T1000 (cell line): ENCODE results near the gene ZGRF1.
"Not testable (repeated sequence)": the region's sequence is repeated elsewhere in the genome, so short reads cannot be mapped to it uniquely, and the experiment has no call there.

Source experiments
- DNase-seq: peaks from one replicate; lab custom pipeline; 2025; ENCODE audit warnings: mixed read lengths; lab: John Stamatoyannopoulos, UW

The ZGRF1 gene

DNA sequence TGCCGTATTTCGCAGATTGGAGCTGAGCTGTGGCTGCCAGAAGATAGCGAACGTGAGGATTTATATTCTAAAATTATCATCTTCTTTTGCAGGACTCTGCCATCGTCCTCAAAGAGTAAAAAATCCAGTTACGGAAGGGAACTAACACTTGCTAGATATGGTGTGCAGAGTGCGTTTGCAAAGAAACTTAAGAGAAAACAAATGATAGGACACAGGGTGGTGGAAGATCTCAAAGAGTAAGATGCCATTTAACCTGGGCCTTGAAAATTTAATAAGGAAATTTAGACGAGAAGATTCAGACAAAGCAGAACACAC, 800 bp upstream of the ZGRF1 start:
- DNase-seq, result no peak

DNA sequence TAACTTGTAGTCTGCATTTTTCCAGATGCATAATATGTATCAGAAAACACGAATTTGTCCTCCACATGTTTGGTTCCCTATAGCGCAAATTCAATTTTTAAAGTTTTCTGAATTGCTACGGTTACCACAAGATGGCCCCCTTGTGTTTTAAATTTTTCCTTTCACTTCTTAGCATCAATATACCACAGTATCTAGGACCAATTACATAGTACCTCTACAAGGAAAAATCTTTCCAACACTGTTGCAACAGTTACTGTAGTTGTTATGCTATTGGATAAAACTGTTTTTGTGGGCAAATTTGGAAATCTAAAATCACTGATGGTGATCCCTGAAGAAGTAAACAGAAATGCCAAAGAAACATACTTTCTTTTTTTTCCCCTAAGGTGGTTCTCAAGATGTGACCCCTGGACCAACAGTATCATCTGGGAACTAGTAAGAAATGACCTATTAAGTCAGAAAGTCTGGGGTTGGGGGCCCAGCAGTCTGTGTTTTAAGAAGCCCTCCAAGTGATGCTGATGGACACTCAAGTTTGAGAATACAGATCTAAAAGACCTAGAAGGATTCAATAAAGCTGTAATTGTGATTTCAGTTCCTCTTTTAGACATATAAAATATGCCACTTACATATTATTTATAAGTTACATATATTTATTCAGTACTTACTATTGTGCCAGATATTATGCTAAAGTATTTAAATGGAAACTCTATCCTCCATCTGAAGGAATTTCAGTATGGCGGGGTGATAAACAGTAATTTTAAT, 3.1 kb downstream of the ZGRF1 start:
- no peak for DNase-seq

DNA sequence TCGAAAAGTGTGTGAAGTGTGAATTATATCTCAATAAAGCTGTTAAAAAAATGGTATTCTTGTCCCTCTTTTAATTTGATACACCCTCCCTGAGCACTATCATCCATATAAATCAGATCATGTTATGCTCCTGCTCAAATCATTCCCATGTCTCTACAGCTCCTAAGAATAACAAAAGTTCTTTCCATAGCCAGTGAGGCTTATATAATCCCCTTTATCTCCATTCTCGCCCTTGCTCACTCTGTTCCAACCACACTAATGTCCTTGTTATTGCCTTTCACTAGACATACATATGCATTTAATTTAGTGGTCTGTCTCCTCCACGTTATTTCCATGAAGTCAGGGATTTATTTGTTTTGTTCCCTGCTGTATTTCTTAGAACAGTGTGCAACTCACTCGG, 10.5 kb downstream of the ZGRF1 start:
- DNase-seq, result no peak

DNA sequence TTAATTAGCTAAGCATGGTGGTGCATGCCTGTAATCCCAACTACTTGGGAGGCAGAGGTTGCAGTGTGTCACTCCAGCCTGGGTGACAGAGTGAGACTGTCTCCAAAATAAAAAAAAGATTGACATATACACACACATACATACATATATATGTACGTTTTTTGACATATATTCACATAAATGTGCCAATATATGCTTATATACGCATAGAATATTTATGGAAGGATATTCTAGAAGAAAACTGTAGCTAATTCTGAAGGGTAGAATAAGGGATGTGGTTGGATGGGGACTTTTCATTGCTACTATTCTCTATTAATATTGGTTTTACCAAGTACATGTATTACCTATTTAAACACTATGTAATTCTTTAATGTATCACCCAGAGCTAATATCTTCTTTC, 19.7 kb downstream of the ZGRF1 start:
- no peak for DNase-seq

DNA sequence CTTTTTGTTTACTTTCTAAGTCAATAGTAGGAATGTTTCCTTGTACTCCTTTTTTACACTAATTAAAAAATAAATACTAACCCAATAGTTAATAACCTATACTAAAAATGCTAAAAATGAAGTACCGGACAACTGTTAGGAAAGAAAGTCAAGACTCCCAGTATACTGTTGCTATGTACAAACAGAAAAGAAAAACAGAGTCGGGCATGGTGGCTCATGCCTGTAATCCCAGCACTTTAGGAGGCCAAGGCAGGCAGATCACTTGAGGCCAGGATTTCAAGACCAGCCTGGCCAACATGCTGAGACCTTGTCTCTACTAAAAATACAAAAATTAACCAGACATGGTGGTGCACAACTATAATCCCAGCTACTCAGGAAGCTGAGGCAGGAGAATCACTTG, 23.9 kb downstream of the ZGRF1 start:
- DNase-seq, result not testable (repeated sequence)

DNA sequence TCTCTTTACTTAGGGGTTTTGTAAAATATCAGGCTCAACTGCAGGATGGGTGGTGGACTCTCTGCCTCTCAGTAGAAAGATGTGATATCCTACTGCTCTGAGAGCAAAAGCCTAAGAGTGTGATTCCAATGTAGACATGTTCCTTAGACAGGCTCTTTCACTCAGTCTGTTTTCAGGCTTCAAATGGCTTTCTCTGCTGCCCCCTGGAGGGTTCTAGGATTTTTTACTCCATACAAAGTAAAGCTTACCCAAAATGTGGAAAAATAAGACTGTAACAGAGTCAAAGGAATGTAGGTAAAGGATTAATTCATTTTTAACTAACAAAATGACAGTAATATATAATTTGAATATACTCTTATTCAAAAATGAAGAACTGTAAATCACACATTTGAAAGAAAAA, 32.1 kb downstream of the ZGRF1 start:
- DNase-seq, result no peak

DNA sequence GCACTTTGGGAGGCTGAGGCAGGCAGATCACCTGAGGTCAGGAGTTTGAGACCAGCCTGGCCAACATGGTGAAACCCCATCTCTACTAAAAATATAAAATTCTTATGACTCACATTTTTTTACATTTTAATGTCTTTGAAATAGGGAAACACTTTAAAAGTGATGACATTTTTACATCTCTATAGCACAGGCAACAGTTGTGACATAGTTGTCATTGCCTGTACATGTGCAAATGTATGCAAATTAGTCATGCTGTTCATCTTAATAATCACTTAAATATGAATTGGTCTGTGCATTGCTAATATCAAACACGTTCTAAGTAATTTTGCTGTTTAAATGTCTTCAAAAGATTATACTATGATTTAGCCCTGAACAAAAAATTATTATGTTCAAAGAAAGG, 41.7 kb downstream of the ZGRF1 start:
- DNase-seq, result no peak

DNA sequence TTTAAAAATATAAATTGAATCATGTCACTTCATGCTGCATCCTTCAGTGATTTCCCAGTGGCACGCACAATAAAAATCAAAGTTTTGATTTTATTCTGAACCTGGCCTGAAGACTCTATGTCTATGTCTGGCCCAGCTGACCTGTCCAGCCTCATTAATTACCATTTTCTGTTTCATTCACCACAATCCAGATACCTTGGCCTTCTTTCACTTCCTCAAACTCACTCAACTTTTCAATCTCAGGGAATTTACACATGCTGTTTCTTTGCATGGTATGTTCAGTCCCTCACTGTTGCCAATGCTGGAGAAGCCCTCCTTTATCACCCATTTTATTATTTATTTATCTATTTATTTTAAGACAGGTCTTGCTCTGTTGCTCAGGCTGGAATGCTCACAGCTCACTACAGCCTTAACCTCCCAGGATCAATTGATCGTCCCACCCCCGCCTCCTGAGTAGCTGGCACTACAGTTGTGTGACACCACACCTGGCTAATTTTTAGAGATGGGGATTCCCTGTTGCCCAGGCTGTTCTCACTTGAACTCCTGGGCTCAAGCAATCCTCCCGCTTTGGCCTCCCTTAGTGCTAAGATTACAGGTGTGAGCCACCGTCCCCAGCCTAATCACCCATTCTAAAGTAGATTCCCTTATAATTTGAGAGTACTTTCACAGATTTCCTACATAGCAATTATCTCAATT, 43.1 kb downstream of the ZGRF1 start:
- DNase-seq, result no peak

DNA sequence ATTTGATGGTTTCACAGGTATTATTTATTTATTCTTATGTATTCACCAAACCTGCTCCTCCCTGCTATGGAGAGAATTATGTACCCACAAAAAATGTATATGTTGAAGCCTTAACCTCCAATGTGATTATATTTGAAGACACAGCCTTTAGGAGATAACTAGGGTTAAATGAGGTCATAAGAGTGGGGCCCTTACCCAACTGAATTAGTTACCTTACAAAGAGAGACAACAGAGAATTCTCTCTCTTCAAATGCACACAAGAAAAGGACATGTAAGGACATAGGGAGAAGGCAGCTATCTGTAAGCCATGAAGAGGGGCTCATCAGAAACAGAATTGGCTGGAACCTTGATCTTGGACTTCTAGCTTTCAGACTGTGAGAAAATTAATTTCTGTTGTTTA, 44.0 kb downstream of the ZGRF1 start:
- no peak for DNase-seq

DNA sequence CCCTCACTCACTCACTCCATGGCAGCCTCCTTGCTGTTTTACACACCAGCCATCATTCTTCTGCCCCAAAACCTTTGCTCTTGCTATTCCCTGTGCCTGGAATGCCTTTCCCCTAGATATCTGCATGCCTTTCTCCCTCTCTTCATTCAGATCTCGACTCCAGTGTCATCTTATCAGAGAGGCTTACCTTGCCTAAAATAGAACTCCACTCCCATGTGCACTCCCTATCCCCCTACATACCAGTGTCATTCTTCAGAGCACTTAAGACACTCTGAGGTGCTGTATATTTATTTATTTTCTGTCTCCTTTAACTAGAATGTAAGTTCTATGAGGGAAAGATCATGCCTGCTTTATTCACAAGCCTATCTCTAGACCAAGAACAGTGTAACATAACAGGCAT, 45.1 kb downstream of the ZGRF1 start:
- DNase-seq, result no peak

DNA sequence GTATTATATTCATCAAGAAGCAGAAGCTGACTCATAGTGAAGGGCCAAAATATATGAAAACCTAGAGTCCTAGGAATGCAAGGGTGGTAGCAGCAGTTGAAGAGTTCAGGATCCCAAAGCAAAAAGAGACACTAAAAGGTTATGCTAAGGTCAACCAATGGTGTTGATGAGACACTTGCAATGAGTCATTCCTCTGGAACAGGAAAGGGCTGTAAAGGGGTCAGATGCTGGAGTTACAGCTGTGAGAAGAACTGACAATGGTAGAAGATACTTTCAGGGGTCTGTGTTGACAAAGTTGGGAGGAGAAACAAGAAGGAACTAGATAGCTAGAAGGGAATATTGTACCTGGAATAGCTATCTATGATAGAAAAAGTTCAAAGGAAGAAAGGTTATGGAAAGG, 47.5 kb downstream of the ZGRF1 start:
- DNase-seq, result no peak

DNA sequence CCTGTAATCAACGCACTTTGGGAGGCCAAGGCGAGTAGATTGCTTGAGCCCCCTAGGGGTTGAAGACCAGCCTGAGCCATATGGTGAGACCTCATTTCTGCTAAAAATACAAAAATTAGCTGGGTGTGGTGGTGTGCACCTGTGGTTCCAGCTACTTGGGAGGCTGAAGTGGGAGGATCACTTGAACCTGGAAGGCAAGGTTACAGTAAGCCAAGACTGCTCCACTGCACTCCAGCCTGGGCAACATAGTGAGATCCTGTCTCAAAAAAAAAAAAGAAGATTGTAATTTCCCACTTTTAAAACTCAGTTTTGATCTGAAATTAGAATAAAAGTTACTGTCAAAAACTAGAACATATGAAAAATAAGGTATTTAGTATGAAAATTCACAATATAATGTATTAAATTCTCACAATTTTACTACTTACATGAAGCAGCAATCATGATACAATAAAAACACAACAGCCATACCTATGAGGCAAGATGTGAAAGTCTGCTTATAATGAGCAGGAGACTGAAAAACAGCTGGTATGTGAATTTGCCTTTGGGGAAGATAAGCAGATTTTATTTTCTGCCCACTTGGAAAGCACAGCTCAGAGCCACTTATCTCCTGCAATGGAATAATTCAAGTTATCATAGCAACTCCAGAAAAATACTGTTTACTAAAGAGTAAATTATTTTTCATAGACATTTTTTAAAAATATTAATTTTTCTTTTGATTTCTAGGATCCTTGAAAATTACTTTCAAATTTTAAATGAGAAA, 50.6 kb downstream of the ZGRF1 start:
- DNase-seq, result no peak

DNA sequence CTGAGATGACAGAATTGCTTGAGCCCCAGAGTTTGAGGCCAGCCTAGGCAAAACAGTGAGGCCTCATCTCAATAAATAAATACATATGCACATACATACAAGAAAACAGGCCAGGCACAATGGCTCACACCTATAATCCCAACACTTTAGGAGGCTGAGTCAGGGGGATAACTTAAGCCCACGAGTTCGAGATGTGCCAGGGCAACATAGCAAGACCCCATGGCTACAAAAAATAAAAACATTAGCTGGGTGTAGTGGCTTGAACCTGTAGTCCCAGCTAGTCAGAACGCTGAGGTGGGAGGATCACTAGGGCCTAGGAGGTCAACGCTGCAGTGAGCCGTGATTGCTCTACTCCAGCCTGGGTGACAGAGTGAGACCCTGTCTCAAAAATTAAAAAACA, 69.2 kb downstream of the ZGRF1 start:
- DNase-seq, result no peak

DNA sequence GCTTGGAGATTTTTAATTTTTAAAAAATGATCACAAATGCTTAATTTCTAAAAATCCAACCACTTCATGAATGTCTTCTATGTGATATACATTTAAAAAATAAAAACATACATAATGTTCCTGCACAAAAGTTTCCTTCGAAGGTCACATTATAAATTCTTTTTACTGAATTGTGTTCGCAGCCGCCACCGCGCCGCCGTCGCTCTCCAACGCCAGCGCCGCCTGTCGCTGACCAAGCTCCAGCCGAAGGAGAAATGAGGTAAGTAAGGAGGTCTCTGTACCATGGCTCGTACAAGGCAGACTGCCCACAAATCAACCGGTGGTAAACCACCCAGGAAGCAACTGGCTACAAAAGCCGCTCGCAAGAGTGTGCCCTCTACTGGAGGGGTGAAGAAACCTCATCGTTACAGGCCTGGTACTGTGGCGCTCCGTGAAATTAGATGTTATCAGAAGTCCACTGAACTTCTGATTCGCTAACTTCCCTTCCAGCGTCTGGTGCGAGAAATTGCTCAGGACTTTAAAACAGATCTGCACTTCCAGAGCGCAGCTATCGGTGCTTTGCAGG, 71.9 kb downstream of the ZGRF1 start:
- DNase-seq, result no peak

DNA sequence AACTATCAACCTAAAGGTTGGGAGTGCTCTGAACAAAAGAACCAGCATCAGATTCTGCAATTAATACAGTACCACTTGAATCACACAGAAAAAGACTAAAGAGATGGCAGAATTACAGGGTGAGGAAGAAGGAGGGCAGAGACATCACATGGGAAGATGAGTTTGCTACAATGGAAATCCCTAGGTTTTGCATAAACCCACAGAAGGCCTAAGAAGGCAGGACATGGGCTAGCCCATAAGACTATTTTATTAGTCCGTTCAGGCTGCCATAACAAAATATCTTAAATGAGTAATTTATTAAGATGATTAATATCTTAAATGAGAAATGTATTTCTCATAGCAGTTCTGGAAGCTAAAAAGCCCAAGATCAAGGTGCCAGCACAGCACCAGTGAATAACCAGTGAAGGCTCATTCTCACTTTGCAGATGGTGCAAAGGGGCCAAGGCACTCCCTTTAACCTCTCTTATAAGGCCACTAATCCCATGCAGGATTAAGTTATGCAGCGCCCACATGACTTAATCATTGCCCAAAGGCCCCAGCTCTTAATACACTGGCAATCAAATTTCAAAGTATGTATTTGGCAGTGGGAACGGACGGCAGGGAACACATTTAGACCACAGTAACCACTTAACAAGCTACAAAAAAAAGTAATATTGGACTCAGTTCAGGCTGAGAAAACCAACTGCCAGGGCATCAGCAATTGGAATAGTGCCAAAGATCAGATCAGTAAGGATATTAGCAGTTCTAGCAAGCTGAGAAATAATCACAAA, 73.1 kb downstream of the ZGRF1 start:
- DNase-seq, result no peak

DNA sequence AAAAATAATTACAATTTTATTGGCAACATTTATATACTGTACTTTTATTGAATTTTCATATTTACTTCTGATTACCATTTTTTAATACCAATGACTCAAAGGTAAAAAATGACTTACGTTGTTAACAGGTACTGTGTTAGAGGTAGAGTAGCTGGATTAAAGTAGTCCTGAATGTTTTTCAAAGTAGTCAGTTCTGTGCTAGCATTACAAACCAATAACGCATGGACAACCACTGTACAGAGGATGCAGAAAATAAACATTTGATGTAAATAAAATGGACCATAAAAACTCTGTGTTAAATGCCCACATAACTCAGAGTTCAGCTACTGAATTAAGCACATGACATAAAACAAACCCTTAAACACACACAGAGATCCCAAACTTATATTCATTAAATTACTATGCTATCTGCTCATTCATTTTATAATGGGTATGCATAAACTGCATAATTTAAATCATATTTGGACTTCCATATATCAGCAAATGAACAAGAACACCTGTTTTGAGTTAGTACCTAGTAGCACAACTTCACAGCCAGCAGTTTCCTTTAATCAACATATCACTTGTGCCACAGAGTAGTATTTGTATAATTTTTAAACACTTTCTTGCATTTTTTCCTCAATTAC, 74.3 kb downstream of the ZGRF1 start:
- no peak for DNase-seq

DNA sequence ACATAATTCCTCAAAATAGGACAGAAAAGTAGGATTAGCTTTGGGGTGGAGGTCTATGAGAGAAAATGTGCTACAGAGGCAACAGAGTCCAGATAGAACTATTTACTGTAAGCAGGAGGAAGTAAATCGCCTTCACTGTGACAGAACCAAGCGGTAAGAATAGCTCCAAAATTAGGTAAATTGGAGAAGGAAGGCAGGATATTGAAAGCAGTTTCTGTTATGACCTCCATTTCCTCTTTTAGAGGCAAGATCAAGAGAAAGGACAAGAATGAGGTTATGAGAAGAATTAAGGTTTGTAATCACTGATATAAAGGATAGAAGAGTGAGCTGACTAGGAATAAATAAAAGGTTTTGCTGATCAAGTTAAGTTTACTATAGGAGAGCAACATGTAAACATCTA, 76.6 kb downstream of the ZGRF1 start:
- DNase-seq, result no peak

DNA sequence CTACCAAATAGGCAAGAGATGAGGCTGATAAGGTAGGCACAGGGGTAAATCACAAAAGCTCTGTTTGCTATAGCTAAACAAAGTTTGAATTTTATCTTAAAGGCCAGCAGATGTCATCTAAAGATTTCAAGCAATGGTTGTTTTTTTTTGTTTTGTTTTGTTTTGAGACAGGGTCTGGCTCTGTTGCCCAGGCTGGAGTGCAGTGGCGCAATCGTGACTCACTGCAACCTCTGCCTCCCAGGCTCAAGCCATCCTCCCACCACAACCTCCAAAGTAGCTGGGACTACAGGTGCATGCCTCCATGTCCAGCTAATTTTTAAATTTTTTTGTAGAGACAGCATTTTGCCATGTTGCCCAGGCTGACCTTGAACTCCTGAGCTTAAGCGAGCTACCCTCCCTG, 77.7 kb downstream of the ZGRF1 start:
- DNase-seq, result no peak

DNA sequence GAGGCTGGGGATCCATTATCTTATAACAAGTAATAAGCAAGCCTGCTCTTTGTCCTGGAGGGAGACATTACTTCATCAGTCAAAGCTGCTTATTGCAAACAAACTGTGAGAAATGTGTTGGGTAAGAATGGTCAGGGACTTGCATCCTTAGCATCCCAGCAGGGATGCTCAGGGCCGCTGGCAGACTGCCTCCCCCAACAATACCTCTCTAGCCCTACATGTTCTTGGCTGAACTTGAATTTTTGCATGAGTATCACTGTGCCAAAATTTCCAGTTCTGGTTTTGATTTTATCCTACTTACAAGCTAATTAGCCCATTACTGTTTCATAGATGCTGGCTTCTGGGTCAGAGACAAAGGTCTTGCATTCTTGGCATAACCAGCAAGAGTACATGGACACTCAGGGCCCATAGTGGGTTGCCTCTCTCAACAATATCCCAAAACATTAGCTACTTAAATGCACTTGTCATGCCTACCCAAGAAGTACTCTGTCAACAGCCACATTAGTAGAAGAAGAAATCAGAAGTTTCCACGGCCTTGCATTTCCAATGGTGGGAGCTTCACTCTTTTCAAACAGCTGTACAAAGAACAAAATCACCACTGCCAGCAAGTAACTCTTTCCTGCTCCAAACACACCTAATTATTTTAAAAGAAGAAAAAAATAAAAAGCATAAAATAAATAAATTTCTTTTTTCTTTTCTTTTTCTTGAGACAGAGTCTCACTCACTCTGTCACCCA, 78.9 kb downstream of the ZGRF1 start:
- DNase-seq, result no peak

DNA sequence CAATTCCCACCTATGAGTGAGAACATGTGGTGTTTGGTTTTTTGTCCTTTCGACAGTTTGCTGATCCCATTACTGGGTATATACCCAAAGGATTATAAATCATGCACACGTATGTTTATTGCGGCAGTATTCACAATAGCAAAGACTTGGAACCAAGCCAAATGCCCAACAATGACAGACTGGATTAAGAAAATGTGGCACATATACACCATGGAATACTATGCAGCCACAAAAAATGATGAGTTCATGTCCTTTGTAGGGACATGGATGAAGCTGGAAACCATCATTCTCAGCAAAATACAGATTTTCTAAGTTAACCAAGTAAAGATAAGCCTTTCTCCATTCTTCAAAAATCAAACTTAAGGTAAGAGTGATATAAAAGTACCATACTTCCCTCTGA, 82.4 kb downstream of the ZGRF1 start:
- DNase-seq, result not testable (repeated sequence)

DNA sequence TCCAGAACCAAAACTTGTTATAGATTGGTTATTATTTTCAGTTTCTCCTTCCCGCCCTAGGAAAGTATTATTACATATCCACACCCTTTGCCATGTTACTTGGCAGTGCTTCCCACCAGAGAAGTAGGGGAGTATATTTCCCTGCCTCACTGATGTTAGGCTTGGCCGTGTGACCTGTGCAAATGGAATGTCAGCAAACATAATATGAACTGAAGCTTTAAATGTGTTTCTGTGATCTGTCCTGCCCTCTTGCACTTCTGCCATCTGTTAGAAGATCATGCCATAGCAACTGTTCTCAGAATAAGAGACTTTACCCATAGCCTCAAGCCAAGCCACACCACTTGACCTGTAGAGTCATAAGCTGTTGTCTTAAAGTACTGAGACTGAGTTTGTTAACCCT, 84.0 kb downstream of the ZGRF1 start:
- DNase-seq, result no peak
